ENCODE measurements around the gene SFMBT1.
"Not testable (repeated sequence)": the region's sequence is repeated elsewhere in the genome, so short reads cannot be mapped to it uniquely, and the experiment has no call there.

The SFMBT1 gene

DNA sequence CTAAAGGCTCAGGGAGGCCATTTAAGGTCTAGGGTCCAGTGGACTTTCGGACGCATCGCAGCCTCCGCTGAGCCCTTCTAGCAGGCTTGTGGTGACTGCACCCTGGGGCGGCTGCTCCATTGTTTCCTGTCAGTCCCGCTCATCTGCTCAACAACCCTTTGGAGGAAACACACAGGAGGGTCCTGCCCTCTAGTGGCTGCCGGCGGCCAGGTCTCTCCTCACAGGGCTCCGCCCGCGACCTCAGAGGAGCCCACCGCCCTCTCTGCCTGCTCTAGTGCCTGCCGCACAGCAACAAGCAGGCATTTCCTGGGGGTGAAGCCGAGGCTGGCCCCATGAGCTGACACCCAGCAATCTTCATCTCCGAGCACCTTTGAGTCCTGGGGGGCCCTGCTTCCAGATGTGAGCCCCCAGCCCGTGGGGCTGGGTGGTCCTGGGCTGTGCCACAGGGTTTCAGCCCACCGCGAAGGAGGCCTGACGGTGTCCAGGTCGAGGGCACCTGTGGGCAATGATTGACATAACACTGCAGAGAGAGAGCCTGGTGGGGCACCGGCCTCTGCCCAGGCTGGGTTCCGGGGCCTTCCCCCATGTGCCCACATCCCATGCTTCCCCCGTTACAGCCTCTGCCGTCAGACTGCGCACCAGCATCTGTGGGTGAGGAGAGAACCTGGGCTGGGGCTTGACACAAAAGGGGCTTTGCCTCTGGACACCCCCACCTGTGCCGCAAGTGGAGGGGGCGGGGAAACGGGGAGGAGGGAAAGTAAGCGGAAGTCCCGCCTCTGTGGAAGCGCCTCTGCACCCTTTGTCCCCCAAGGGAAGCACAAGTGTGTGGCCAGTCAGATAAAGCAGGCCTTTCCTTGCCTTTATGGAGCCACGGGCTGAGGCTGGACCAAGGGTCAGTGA, 27.0 kb upstream of the SFMBT1 start:
- DNase-seq (ENCODE audit: low read depth), result peak; percentile 78

DNA sequence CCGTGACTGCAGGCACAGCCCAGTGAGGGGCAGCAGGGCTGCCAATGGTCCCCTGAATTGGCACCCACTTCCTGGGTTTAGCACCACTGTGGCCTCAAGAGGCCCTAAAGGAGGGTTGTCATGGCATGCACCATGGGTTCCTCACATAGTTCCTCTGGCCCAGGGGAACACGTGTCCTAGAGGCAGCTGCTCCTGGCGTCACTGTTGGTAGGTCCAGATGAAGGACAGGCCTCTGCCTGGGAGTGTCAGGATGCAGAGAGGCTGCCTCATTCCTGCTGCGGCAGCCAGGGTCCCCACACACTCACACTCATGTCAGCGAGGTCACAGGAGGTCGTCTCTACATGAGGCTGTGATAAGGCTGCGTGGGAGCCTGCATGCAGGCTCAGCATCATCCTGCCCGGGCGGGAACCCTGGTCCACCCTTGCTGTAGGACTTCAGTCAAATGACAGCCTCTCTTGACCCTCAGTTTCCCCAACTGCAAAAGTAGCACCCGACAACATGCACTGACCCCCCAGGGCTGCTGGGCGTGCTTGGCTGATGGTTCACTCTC, 26.1 kb upstream of the SFMBT1 start:
- no peak for DNase-seq (ENCODE audit: low read depth)

DNA sequence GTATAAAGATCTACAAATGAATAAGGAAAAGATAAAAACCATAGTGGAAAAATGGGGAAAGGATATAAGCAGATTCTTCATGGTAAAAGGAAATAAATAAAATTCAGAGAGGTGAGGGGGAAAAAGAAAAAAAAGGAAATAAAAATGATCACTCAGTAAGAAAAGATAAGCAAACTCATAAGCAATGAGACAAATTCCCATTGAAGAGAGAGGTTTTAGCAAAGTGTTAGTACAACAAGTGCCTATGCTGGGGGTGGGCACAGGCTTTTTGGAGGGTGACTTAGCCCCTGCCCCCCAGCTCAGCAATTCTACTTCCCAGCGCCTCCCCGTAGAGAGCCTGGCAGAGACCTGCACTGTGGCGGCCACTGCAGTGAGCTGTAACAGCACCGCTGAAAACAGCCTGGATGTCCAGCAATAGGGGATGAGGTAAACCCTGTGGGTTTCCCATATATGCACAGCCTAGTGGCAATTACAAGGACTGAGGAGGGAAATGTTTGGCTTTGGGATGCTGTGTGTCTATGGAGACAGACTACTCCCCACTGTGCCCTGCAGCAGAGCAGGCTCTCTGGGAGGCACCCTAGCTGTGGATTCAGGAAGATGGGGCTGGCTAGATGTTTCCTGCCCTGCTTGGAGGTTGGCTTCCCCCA, 23.7 kb upstream of the SFMBT1 start:
- DNase-seq (ENCODE audit: low read depth), result no peak

DNA sequence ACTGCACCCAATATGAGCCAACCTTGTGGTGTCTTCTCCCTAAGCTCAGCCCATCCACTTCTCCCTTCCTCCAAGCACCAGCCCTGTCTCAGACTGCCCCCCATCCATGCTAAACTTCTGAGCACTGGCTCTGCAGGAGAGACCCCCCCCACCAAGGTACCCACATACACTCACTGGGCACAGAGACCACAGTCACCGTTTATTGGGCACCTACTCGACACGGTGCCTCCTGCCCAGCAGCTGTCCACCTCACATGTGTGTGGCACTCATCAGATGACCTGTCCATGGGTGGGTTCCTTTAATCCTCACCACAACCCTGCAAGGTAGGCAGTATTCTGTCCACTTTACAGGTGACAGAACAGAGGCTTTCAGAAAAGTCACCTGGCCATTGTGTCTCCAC, 22.3 kb upstream of the SFMBT1 start:
- no peak for DNase-seq (ENCODE audit: low read depth)

DNA sequence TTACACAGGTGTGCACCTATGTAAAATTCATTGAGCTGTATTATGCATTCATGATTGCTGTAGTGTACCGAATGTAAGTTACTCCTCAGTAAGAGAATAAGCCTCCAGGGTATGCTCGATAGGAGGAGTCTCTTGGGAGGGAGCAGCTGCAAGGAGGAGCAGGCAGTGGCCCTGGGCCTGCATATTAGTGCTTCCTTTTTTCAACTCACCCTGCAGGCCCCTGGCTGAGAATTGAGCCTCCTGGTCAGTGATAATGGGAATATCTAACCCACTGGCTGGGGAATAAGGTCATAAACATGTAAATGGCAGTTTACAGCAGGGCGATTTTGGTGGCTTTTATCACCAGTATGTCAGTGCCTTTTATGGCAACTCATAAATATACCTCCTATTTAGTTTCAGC, 21.7 kb upstream of the SFMBT1 start:
- DNase-seq (ENCODE audit: low read depth), result no peak

DNA sequence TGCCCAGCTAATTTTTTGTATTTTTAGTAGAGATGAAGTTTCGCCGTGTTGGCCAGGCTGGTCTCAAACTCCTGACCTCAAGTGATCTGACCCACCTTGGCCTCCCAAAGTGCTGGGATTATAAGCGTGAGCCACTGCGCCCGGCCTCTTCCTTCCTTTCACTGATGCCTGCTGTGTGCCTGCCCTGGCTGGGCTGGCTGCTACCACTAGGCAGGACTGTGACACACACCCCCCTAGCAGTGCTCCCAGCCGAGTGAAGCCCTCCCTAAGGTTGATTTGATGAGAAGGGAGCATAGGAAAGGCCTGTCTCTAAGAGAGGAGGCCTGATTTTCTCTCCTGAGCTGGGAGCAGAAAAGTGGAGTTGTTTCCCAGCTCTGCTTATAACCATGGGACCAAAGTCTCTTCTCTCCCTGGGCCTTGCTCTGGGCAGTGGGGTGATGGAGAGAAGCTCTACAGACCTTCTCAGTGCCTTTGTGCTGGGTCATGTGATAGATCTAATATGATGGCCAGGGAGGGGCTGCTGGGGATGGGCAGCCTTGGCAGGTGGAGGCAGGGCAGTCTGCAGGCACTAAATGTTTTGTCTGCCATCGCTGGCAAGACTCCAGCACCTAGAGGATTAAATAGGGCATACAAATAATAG, 20.1 kb upstream of the SFMBT1 start:
- DNase-seq (ENCODE audit: low read depth), result no peak

DNA sequence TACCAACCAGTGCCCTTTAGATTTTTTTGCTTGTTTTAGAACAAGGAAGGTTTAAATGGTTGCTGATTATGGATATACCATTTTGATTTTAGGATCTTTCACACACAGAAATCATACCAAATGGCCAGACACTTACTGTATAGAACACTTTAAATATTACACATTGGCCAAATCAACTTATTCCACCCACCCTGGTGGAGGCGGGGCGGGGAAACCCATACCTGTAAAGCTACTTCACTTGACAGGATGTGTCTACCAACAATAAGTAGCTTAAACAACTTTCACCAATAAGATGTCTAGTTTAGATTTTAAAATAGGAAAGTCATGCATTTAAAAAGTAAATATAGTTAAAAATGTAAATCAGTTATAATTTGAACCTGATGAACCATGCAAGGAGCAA, 17.0 kb upstream of the SFMBT1 start:
- DNase-seq (ENCODE audit: low read depth), result no peak

DNA sequence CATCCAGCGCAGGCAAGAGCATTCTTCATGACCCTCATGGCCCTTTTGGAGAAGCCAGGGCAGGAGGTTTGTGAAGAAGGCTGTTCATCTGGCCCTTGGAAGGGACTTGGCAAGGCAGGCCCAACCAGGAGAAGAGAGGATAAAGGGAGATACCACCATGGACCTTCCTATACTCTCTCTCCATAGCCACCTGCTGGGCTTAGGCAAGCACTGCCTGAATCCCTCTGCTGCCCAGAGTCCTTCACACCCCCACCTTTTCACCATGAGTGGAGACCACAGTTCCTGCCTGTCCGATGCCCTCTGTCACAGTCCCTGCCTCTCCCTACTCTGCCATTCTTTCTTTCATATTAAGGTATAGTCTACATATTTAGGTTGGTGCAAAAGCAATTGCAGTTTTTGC, 10.6 kb upstream of the SFMBT1 start:
- no peak for DNase-seq (ENCODE audit: low read depth)

DNA sequence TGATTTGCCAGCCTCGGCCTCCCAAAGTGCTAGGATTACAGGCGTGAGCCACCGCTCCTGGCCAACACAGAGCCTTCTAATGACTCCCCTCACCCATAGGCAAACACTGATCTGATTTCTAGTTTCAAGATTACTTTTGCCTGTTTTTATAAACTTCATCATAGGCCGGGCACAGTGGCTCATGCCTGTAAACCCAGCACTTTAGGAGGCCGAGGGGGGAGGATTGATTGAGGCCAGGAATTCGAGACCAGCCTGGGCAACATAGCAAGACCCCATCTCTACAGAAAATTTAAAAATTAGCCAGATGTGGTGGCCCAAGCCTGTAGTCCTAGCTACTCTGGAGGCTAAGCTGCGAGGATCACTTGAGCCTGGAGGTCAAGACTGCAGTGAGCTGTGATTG, 8.4 kb upstream of the SFMBT1 start:
- not testable (repeated sequence) for DNase-seq (ENCODE audit: low read depth)

DNA sequence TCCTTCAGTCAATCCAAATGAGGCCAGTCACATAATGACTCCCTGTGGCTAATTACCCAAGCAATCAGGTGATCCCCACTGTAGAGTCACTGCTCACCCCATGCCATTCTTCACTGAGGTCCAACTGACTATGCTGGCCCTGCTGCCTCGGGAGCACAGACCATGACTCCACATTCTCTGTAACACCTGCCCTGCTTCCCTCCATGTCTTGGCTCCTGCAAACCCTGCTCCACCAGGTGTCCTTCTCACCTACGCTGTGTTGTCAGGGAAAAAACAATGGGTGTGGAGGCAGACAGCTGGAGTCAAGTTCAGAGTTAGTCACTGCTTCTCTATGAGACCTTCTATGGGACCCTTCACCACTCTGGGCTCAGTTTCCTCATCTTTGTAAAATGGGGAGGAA, 6.1 kb upstream of the SFMBT1 start:
- DNase-seq (ENCODE audit: low read depth), result no peak

DNA sequence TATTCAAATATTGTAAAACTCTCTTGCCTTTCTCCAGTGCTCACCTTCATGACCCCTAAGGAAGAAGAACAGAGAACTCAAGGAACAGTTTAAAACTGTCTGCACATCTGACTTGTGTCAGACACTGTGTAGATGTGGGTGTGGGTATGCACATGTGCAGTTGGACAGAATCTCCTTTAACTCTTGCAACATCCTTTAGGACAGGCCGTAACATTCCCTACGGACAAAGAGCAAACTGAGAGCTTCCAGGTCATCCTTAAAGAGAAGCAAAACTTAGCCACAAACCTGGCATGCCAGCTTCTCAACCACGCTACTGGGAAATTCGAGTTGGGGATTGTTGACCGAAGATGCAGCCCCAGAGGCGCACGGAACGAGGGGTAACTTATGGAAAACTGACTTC, 4.1 kb upstream of the SFMBT1 start:
- DNase-seq (ENCODE audit: low read depth), result no peak

DNA sequence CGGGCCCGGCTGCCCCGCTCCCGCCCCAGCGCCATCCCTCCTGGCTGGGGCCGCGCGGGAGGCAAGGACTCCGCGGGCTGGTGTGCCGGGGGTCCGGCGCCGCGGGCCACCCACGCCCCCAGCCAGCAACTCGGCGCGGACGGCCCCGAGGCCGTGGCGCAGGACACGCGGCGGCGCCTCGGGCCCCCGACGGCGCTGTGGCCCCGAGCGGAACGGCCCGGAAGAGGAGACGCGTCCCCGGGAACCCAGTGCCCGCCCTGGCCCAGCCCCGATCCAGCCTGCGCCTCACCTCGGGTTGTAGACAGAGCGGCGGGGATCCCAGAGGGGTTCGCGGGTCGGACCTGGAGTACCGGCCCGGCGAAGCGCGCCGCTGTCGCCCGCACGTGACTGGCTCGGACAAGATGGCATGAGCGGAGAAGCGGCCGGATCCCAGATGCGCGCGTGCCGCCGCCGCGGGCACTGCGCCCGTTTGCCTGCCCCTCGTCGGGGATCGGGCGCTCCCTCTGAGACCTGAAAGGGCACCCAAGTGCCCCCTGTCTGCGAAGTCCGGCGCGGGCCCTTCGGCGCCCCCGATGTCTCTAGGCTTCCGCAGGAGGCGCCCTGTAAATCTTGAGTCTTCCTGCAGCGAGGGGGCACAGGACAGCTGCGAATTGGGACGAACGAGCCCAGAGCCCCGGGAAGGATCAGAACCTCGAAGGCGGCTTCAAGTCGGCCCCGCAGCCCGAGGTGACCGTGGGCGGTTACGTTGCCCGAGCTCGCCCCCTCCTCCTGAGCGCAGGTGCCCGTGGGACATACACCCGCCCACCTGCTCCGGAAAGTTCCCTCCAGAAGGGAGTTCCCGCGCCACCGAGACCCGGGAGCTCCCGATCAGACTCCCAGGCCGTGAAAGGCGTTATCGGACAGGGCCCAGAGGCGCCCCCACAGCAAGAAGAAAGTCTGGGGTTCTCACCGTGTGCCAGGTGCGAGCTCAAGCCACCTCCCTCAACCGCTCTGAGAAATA, 598 bp upstream of the SFMBT1 start:
- DNase-seq (ENCODE audit: low read depth), result peak; percentile 49

DNA sequence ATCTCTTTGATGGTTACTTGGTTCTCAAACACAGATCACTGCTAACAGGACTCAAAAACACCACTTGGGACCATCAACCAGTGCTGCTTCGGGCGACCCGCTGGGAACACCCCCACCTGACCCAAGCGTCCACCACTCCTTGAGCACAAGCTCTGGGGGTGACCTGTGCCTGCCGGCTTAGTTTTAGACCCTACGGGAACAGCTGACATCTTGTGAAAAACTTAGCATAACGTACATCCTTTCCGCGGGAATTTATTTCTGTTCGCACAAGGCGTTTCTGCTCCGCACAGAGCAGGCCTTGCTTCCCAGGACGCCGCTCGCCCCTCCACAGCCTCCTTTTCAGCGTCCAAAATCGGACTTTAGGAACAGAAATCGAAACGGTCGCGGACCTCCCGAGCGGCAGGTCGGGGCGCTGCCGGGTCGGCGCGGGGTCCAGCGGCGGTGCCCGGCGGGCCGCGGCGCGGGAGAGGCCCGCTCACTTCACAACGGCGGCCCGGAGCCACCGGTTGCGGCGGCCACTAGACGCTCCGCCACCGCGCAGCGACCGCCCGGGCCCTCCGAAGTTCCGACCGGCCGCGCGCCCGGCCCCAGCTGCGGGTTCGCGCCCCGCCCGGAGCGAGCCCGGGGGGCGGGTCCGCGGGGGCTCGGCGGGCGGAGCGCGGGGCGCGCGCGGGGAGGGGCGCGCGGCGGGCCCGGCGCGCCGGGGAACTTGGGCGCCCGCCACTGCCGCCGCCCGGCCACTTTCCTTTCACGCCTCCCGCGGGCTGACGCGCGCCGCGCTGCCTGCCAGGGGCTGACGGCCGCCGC, 959 bp downstream of the SFMBT1 start:
- DNase-seq (ENCODE audit: low read depth), result peak; percentile 39

DNA sequence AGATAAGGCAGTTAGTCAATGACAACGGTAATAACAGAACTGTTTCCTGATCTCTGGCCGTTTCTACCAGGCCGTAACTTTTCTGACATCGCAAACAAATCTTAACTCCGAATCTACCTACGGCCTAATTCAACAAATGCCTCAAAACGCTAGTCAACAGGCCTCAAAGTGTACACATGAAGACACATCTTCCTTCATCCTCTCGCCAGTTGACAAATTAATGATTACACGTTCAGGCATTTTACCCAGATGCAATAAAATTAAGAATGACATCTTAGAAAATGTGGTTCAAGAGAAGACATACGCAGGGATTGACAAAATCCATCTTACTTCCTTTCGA, 1.5 kb downstream of the SFMBT1 start:
- no peak for DNase-seq (ENCODE audit: low read depth)

DNA sequence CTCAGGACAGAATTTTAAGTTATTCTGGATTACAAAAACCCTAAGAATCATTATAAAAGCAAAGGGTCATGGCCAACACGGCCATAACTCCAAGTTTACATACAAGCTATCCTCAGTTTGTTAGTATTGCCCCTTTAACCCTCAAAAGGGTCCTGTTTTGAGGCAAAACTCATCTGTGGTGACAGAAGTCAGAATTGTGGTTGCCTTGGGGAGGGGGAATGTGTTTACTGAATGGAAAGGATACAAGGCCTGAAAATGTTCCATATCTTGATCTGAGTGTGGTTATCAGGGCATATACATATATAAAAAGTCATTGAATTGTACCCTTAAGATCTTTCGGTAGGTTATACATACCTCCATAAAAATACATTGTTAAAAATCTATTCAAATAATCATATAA, 2.1 kb downstream of the SFMBT1 start:
- no peak for DNase-seq (ENCODE audit: low read depth)

DNA sequence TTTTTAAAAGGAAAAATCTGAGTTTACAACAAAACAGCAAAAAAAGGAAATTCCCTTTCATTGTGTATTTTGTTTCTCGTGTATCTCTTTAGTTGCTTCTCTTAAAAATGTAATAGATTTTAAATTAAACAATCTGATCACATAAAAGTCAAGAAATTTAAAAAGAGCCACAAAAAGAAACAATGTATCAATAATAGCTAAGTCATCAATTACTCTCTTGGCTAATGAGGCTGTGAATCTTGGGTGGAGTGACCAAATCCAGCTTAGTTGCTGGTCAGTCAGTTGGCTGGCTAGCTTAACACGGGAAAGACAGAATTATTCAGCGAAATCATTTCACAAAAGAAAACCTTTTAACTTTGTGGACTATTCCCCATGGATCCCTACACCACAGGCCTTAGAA, 3.2 kb downstream of the SFMBT1 start:
- DNase-seq (ENCODE audit: low read depth), result no peak

DNA sequence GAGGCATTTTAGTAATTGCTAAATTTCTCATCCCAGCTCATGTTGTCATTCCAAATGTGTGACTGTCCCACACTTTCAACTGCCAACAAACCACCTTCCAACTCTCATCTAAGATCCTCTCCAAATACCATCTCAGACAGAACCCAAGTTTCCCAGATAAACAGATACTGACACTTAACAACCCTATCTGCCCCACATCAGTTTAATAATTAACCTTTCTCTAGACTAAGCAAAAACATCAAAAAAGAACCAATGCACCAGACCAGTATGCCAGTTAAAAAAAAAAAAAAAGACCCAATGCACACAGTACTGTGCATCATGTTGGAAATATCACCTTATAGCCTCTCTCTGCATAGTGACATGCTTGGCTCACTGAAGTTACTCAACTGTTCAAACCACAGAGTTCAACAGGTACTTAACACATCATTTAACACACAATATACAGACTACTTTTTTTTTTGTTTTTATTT, 5.5 kb downstream of the SFMBT1 start:
- no peak for DNase-seq (ENCODE audit: low read depth)

DNA sequence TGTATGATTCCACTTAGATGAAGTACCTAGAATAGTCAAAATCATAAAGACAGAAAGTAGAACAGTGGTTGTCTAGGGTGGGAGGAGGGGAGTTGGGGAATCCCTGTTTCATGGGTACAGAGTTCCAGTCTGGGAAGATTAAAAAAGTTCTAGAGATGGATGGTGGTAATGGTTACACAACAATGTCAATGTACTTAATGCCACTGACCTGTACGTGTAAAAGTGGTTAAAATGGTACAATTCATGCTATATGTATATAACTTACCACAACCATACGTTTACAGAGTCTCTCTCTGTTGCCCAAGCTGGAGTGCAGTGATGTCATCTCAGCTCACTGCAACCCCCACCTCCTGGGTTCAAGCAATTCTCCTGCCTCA, 6.5 kb downstream of the SFMBT1 start:
- no peak for DNase-seq (ENCODE audit: low read depth)

DNA sequence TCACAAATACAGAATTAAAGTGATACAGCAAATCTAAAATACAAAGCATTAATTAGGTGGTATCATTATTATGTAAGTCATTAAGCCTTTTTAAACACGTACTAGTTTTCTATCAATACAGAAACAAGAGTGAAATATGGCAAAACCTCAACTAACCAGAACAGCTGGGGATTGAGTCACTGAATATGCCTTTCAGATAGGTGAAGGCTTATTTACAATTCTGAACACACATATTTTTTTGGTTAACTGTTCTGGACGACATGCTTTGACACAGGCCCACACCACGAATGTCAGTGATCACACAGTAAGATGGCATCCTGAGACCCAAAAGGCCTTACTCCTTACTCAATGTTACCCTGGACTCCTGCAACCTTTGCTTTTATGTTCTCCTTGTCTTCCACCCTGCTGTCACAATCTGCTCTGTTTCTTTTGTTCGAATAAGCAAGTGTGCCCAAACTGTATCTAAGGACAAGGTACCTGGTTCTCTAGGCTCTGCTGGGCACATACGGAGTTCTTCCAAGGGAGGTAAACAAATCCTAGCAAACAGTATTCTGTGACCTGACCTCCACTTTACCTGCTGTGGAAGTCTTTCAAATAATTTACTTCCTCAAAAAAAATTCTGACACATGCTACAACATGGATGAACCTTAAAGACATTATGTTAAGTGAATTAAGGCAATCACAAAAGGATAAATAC, 7.0 kb downstream of the SFMBT1 start:
- no peak for DNase-seq (ENCODE audit: low read depth)

Measured in activated gamma-delta T cell treated with anti-CD3 and anti-CD28 coated beads, Interleukin-2, amount 50 U/mL, for 16 hours (primary cell).